ENCODE measurements around the gene LRCH2. TPM values are rescaled to one million over a fixed set of nuclear protein-coding genes. Genes with fewer than 3 reads are reported as not detected.

The LRCH2 gene
- total and polyA plus RNA-seq, 8 donors: 4.4 to 17.9 (median 15.5) TPM

DNA sequence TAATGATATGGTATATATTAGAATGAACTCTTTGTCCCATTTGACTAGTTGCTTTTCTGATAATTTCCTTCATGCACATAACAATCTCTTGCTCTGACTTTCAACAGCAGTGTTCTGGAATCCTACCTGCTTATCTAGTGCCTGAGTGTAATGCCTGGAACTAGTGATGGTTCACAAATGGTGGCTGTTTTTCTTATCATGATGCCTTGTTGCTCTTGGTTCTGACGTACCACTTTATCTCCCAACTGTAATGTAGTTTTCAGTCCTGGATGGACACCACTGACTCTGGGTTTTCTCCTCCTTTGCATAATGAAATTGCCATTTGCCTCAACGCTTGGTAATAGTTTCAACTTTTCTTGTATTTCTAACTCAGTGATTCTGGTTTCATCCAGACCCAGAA, 30.1 kb upstream of the LRCH2 start:
- intact Hi-C loops (cut with DNase I): no loop called here
- Histone ChIP-seq H3K4me3 (no peak overlapping the region), H3K27me3 (peaks cover 0 to under 1% of the 10 kb centered on the region in 2 donors), H3K9me3 (no peaks in the 10 kb centered on the region), H3K4me1 (no peaks in the 10 kb centered on the region), H3K27ac (no peak overlapping the region), H3K36me3 (no peaks in the 10 kb centered on the region)
- TF ChIP-seq, protein P1, sequence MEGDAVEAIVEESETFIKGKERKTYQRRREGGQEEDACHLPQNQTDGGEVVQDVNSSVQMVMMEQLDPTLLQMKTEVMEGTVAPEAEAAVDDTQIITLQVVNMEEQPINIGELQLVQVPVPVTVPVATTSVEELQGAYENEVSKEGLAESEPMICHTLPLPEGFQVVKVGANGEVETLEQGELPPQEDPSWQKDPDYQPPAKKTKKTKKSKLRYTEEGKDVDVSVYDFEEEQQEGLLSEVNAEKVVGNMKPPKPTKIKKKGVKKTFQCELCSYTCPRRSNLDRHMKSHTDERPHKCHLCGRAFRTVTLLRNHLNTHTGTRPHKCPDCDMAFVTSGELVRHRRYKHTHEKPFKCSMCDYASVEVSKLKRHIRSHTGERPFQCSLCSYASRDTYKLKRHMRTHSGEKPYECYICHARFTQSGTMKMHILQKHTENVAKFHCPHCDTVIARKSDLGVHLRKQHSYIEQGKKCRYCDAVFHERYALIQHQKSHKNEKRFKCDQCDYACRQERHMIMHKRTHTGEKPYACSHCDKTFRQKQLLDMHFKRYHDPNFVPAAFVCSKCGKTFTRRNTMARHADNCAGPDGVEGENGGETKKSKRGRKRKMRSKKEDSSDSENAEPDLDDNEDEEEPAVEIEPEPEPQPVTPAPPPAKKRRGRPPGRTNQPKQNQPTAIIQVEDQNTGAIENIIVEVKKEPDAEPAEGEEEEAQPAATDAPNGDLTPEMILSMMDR (IDR thresholded peaks at IDR 0.05): no peak
- DNase-seq (no peak), ATAC-seq (no peak)

DNA sequence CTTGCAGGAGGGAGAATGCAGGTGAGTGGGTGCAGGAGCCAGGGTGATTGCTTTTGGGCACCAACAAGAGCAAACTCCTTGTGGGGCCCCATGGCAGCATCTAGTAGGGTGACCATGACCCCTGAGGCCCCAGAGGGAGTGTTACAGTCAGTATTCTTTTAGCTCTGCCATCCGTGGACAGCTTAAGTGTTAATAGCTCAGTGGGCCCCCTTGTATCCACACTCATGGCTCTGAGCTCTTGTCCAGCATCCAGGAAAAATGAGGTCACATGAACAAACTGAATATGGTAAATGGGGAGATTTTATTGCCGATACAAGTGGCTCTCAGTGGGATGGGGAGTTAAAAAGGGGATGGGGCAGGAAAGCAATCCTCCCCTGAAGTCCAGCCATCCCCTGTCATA, 27.3 kb upstream of the LRCH2 start:
- DNase-seq: no peak
- Histone ChIP-seq H3K36me3 (no peaks in the 10 kb centered on the region), H3K27me3 (no peaks in the 10 kb centered on the region), H3K9me3 (no peaks in the 10 kb centered on the region), H3K27ac (no peak overlapping the region), H3K4me3 (no peak overlapping the region), H3K4me1 (no peaks in the 10 kb centered on the region)
- ATAC-seq: no peak
- TF ChIP-seq, protein P1 (IDR thresholded peaks at IDR 0.05): no peak
- intact Hi-C loops (cut with DNase I): no loop called here

DNA sequence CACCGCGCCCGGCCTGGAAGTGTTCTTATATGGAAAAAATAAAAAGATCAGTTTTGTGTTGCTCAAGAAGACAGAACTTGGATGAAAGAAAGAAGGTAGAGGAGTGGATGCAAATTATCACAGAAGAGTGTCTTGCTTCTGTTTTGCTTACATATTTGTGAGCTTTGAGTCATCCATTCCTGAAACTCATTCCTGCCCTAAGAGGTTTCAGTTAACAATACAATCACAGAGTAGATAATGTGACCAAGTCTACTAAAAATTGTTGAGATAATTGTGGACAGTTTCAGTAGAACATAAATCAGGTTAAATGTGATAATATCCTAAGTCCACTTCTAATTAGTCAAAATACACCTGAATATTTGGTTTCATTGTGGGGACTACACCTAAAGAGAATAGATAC, 26.4 kb upstream of the LRCH2 start:
- ATAC-seq (no peak), DNase-seq (no peak)
- Histone ChIP-seq H3K27ac (no peak overlapping the region), H3K27me3 (no peaks in the 10 kb centered on the region), H3K4me1 (no peaks in the 10 kb centered on the region), H3K9me3 (no peaks in the 10 kb centered on the region), H3K4me3 (no peak overlapping the region), H3K36me3 (no peaks in the 10 kb centered on the region)
- TF ChIP-seq, protein P1 (IDR thresholded peaks at IDR 0.05): no peak
- intact Hi-C loops (cut with DNase I): no loop called here

DNA sequence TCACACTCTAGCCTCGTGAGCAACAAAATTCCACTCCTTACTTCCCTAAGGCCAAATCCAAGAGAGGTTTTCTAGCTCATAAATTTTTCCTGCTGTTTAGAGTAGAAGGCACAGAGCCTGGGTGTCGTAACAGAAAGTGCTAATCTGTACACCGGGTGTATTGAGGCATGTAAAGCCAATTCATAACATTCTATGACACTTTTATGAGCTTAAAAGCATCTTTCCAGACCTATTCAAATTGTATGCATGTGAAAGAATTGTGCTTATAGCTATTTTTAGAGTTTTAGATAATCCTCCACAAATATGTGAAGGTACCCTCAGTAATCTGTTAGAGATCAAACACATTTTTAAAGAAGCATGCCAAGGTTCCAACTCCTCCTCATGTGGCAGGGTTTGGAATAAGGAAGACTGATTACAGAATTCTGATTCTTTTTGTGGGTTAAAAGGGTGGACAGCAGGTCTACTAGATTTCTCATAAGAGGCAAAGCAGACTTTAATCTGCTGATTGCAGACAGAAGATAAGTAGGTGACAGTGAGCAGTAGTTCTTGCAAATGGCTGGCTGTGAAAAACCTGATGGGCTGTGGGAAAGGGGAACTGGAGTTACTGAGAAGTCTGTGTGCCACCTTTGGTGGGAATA, 25.5 kb upstream of the LRCH2 start:
- Histone ChIP-seq H3K9me3 (no peaks in the 10 kb centered on the region), H3K27ac (no peak overlapping the region), H3K36me3 (no peaks in the 10 kb centered on the region), H3K4me1 (no peaks in the 10 kb centered on the region), H3K4me3 (no peak overlapping the region), H3K27me3 (no peaks in the 10 kb centered on the region)
- DNase-seq (no peak), ATAC-seq (no peak)
- TF ChIP-seq, protein P1 (IDR thresholded peaks at IDR 0.05): no peak
- intact Hi-C loops (cut with DNase I): no loop called here

DNA sequence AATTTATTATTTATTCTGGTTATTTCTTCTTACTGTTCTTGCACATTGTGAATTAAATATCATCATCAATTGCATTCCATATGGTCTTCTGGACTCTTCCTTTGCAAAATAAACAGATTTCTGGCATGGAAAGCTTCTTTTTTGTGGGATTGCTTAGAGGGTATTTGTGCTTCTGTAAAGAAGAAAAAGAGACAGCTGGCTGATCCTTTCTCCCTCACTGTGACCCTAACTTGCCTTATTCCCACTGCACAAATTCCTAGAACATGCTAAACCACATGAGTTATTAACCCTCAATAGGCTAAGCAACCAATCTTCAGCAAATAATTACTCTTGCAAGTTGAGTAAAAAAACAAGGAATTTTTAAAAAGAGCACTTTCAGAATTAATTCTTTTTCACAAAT, 23.8 kb upstream of the LRCH2 start:
- Histone ChIP-seq H3K27me3 (no peaks in the 10 kb centered on the region), H3K27ac (no peak overlapping the region), H3K4me1 (no peaks in the 10 kb centered on the region), H3K4me3 (no peak overlapping the region), H3K9me3 (no peaks in the 10 kb centered on the region), H3K36me3 (no peaks in the 10 kb centered on the region)
- intact Hi-C loops (cut with DNase I): no loop called here
- DNase-seq (no peak), ATAC-seq (no peak)
- TF ChIP-seq, protein P1 (IDR thresholded peaks at IDR 0.05): no peak

Measured in left lung (tissue), 10 donors.